Parathyroid adenoma (tissue), 2 donors: ENCODE results near the gene CBLB.
A peak's percentile ranks its signal among the peaks of the same experiment; 100 is the strongest.

Experiments used
- H2AFZ ChIP-seq: fragments of 300-600 bp; sonication (generic); one replicate; pipeline ENCODE4 v1.7.0; 2017; ENCODE audit warnings: antibody characterized with exemption, mild to moderate bottlenecking
- H3K27ac ChIP-seq: fragments of 300-600 bp; sonication (generic); one replicate; pipeline ENCODE4 v1.7.0; 2017
- H3K27me3 ChIP-seq: fragments of 300-600 bp; sonication (generic); one replicate; pipeline ENCODE4 v1.7.0; 2017; ENCODE audit warnings: low read length; ENCODE audit not compliant: control insufficient read depth, insufficient read depth
- H3K36me3 ChIP-seq: fragments of 300-600 bp; sonication (generic); one replicate; pipeline ENCODE4 v1.7.0; 2017; ENCODE audit warnings: low read length; ENCODE audit not compliant: control insufficient read depth, insufficient read depth
- H3K4me1 ChIP-seq: fragments of 300-600 bp; sonication (generic); one replicate; pipeline ENCODE4 v1.7.0; 2017; ENCODE audit warnings: control low read depth
- H3K4me2 ChIP-seq: fragments of 300-600 bp; sonication (generic); one replicate; pipeline ENCODE4 v1.7.0; 2017; ENCODE audit warnings: low read length
- H3K4me3 ChIP-seq: fragments of 300-600 bp; sonication (generic); one replicate; pipeline ENCODE4 v1.7.0; 2017; ENCODE audit warnings: low read depth, low read length
- H3K79me2 ChIP-seq: fragments of 300-600 bp; sonication (generic); one replicate; pipeline ENCODE4 v1.7.0; 2017; ENCODE audit warnings: control low read depth
- H3K9ac ChIP-seq: fragments of 300-600 bp; sonication (generic); one replicate; pipeline ENCODE4 v1.7.0; 2017; ENCODE audit warnings: mild to moderate bottlenecking
- H3K9me3 ChIP-seq: fragments of 300-600 bp; sonication (generic); one replicate; pipeline ENCODE4 v1.7.0; 2017; ENCODE audit warnings: low read length; ENCODE audit not compliant: control insufficient read depth
- TF ChIP-seq, protein P1 (sequence below): fragments of 300-600 bp; sonication (generic); IDR thresholded peaks from one replicate; pipeline ENCODE4 v1.7.0; 2017; ENCODE audit warnings: antibody characterized with exemption, mild to moderate bottlenecking
- donor health status: primary hyperparathyroidism.

CBLB gene

GRCh38 chr3:105610473-105610872 lies 258.3 kb downstream of the CBLB start:
- Histone ChIP-seq H3K36me3 (no peaks in the 10 kb centered on the region), H3K4me2 (no peak overlapping the region), H3K79me2 (no peaks in the 10 kb centered on the region), H3K27me3 (no peaks in the 10 kb centered on the region), H3K27ac (peak overlapping the region; percentile 77), H3K9ac (no peak overlapping the region), H2AFZ (peak overlapping the region; percentile 56), H3K4me1 (peaks cover 21% of the 10 kb centered on the region), H3K4me3 (no peak overlapping the region), H3K9me3 (no peaks in the 10 kb centered on the region)
- TF ChIP-seq, protein P1, sequence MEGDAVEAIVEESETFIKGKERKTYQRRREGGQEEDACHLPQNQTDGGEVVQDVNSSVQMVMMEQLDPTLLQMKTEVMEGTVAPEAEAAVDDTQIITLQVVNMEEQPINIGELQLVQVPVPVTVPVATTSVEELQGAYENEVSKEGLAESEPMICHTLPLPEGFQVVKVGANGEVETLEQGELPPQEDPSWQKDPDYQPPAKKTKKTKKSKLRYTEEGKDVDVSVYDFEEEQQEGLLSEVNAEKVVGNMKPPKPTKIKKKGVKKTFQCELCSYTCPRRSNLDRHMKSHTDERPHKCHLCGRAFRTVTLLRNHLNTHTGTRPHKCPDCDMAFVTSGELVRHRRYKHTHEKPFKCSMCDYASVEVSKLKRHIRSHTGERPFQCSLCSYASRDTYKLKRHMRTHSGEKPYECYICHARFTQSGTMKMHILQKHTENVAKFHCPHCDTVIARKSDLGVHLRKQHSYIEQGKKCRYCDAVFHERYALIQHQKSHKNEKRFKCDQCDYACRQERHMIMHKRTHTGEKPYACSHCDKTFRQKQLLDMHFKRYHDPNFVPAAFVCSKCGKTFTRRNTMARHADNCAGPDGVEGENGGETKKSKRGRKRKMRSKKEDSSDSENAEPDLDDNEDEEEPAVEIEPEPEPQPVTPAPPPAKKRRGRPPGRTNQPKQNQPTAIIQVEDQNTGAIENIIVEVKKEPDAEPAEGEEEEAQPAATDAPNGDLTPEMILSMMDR = no peak

DNA sequence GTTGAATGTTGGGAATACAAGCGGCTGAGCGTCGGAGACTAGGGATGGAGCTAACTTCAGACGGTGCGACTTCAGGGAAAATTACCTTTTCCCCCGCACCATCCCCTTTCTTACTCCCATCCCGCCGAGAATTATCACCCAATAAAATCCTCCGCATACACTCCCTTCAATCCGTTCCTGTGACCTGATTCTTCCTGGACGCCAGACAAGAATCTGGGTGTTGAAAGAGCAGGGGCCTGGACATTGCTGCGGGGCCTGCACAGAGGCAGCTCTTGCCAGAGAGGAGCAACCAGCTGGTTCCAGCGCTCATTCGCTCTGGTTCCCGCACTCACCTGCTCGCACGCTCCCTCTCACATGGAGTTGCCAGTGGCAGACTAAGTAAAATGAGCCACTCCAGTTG lies 260.2 kb downstream of the CBLB start:
- H3K9me3 ChIP-seq = no peaks in the 10 kb centered on the region
- no peaks in the 10 kb centered on the region for H3K27me3 ChIP-seq
- no peak overlapping the region for H3K4me2 ChIP-seq
- no peak overlapping the region for H3K9ac ChIP-seq
- no peaks in the 10 kb centered on the region for H3K79me2 ChIP-seq
- no peak overlapping the region for H3K4me3 ChIP-seq
- H3K4me1 ChIP-seq = peaks cover 21% of the 10 kb centered on the region
- no peak overlapping the region for H3K27ac ChIP-seq
- TF ChIP-seq, protein P1 = no peak
- H3K36me3 ChIP-seq = no peaks in the 10 kb centered on the region
- no peak overlapping the region for H2AFZ ChIP-seq

DNA sequence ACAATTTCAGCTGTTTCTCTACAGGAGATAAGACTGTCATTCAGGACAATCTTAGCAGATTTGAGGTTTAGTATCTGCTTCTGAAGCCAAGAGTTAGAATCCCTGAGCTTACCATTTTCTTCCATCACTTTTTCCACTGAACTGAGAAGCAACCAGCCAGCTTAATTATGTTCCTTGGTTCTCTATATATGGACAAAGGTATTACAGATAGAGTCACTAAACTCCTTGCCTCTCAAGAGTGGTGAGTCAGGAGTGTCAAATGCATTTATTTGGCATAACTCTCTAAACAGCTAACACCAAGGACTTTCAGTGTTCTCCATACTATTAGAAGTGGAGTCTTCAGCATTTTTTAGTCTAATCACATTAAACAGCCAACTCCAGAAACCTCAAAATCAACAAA lies 262.8 kb downstream of the CBLB start:
- TF ChIP-seq, protein P1 = no peak
- H3K4me2 ChIP-seq = no peak overlapping the region
- no peak overlapping the region for H3K27ac ChIP-seq
- H3K9ac ChIP-seq = no peak overlapping the region
- no peaks in the 10 kb centered on the region for H3K9me3 ChIP-seq
- H3K4me1 ChIP-seq = peaks cover 9% of the 10 kb centered on the region
- H2AFZ ChIP-seq = peak overlapping the region; percentile 63
- H3K79me2 ChIP-seq = no peaks in the 10 kb centered on the region
- no peaks in the 10 kb centered on the region for H3K36me3 ChIP-seq
- no peaks in the 10 kb centered on the region for H3K27me3 ChIP-seq
- H3K4me3 ChIP-seq = no peak overlapping the region
